Stimulated activated CD8-positive, alpha-beta memory T cell treated with anti-CD3 and anti-CD28 coated beads, Interleukin-4, amount 100 ng/mL, for 24 hours (primary cell): ENCODE results near the gene SMAP1.
"Not testable (repeated sequence)": the region's sequence is repeated elsewhere in the genome, so short reads cannot be mapped to it uniquely, and the experiment has no call there.

Experiments
- DNase-seq: peaks from one replicate; pipeline ENCODE4 v3.0.0-alpha.2; 2020; ENCODE audit warnings: low read depth

SMAP1 gene

DNA sequence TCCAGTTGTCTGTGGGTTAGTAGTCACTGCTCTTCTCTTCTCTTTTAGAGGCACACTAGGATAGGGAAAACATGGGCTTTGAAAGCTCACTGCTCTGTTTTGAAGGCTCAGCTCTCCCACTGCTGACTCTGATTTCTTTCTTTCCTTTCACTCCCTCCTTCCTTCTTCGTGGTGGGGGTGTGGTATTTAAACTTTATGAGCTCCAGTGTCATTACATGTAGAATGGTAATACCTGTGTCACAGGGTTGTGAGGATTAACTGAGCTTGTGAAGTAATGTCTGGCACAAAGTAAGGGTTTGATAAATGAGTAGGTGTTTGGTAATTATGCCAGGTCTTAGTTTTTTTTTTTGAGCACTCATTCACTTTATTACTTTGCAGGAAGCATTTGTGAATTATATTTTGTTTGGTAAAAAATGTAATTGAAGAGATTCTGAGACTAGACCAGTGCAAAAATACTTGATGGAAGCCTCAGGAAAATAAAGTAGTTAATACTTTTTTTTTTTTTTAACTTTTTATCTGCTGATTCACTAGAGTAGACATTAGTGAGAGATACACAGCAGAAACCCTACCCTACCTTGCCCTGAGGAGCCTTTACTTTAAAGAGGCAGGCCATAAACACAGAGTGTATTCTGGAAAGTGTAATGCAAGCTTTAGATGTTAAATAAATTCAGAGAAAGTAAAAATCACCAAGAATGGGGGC lies 17.3 kb downstream of the SMAP1 start:
- DNase-seq: no peak

DNA sequence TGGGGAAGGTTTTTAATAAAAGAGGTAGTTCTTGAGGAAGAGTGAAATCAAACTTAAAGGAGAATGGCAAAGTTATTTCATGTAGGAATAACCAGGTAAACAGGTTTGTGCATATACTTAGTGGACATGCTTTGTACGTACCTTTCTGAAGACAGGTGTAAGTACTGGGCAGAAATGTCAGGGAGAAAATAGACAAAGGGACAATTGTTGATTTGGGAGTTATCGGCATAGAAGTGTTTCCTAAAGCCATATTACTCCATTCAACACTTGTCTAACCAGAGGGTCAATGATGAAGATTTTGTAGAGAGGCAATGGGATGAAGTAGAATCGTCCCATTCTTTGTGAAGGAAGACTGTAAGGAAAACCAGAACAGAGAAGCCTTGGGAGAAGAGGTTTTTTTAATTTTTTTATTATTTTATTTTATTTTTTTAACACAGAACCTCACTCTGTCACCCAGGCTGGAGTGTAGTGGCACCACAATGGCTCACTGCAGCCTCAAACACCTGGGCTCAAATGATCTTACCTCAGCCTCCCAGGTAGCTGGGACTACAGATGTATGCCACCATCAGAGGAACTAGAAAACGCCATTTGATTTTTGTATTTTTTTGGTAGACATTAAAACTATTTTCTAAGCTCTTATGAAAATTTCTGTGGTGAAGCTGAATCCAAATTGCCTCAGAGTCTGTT lies 18.0 kb downstream of the SMAP1 start:
- no peak for DNase-seq

DNA sequence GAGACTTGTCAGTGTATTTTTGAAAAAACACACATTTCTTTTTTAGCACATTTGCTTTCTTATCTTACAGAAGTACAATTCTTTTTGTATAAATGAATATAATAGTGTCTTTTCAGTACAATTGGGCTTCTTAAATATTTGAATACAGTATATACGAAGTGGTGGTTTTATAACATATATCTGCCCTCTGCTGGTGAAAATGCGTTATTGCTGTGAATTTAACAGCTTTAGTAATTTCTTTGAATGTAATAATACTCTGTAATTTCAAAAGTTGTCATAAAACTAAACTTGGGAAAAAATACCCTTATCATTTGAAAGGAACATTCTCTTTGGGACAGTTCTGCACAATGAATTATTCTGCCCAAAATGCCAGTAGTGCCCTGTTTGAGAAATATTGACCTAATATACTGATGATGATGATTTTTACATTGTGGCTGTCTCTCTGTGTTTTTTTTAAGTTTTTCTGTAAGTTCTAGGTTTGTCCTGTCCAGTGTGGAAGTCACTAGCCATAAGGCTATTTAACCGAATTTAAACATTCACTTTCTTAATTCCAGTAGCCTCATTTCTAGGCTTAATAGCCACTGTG lies 19.0 kb downstream of the SMAP1 start:
- no peak for DNase-seq

DNA sequence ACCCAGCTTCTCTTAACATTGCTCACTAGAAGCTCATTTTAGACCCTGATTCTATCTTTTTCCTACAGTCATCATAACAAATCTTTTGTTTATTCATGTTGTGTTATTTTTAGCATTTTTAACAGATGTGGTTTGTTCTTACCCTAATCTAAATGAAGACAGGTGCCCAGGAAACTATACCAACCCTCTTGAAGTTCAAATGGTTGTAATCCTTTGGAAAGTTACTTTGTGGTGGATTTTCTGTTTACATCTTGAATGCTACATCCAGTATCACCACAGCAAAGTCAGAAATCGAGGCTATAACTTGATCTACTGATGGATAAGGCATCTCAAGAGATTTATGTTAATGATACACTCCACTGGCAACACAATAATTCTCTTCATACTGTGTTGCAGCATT lies 26.2 kb downstream of the SMAP1 start:
- DNase-seq: no peak

DNA sequence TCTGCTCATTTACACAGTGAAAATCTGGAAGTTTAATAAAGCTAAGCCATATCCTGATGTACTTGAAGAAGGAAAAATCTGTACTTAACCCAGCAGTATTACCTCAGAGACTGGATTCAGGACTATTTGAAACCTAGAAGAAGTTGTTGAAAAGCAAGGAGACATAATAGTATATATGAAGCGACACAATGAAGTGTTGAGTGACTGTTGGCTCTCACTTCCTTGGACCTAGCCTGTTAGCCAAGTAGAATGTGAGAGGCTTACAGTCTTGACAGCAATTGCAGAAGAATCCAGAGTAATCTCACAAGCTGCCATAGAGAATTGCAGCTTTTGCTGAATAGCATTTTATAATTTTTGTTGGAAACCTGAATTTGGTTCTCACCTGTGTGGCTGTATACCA lies 26.7 kb downstream of the SMAP1 start:
- no peak for DNase-seq

DNA sequence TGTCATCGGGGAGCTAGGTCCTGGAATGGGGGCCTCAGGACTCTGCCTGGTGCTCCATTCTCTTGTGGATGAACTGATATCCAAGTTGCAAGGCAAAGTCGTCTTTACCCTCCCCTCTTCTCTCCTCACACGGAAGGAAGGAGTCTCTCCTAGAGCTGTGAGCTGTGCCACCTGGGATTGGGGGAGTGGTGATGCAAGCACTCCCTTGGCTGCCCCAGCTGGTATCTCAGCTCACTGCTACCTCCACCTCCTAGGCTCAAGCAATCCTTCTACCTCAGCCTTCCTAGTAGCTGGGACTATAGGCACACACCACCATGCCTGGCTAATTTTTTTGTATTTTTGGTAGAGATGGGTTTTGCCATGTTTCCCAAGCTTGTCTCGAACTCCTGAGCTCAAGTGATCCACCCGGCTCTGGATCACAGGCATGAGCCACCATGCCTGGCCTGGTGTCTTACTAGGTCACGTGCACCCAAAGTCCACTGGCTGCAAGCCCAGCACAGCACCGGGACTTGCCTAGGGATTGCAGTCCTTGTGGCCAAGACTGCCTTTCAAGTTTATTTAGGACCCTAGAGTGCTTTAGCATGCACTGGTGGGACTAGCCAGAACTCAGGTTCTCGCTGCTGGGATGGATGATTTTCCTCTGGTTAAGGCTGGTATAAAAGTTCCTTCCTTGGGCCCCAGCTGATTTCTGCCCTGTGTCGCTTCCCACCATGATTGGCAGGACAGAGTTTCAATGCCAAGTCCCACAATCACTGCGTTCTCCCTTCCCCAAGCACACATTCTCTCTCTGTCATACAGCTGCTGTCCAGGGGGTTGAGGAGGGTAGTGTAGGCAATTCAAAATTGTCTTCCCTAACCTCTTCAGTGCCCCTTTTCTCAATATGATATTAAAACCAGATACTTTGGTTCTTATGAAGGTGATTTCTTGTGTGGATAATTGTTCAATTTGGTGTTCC lies 33.5 kb downstream of the SMAP1 start:
- no peak for DNase-seq

DNA sequence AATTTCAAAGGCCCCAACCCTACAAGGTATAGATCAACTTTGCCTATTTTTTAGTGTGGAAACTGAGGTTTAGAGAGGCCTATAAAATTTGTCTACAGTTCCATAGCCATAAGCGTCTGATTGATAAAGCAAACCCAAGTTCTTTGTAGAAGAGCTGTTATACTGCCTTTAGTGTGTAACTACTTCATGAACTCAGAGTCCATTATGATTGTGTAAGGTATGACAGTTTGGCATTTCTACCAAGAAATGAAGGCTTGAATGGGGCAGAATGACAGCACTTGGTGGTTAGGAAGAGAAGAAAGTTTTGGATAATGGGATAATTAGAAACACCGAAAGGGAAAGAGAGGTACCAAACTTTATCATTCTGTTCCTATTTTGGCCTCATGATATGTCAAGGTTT lies 38.1 kb downstream of the SMAP1 start:
- DNase-seq: no peak

DNA sequence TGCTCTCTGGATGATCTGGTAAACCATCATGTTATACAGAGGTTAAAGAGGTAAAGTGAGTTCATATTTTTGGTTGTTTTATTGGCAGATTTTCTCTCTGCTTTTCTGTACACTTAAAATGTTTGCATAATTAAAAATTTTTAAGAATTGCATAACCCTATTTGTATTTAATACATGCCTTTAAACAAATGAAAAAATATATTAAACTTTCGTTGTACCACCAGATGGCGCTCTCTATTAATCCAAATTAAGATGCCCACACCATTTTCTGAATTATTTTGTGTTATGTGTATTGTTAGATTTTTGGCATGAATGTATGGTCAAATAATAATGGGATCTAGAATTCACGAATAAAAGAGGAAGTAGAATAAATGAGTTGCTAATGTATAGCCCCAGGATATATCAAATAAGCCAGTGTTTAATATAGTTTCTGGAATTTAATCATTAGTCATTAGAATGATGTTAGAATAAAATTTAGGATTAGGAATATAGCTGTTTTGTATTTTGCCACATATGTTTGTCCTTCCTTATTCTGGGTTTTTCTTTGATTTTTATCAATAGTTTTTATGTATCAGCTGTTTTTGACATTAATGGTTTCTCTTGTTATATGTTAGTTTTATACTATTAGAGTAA lies 38.9 kb downstream of the SMAP1 start:
- DNase-seq: no peak

DNA sequence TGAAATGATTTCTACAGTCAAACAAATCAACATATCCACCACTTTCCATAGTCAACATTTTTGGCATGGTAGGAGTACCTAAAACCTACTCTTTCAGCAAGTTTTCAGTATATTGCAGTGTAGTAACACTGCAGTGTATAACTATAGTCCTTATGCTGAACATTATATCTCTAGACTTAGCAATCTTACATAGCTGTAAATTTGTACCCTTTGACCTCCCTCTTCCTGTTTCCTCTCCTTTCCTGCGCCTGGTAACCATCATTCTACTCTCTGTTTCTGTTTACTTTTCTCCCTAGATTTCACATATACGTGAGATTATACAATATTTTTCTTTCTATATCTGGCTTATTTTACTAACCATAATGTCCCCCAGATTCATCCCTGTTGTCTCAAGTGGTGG lies 40.2 kb downstream of the SMAP1 start:
- no peak for DNase-seq

DNA sequence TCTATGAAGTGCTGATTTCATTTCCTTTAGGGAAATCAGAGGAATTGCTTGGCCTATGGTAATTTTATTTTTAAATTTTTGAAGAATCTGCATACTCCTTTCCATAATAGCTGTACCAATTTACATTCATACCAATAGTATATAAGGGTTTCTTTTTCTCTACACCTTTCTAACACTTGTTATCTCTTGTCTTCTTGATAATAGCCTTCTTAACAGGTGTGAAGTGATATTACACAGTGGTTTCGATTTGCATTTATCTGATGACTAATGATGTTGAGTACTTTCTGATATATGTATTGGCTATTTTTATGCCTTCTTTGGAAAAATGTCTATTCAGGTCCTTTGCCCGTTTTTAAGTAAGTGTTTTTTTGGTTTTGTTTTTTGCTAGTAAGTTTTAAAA lies 40.8 kb downstream of the SMAP1 start:
- no peak for DNase-seq

DNA sequence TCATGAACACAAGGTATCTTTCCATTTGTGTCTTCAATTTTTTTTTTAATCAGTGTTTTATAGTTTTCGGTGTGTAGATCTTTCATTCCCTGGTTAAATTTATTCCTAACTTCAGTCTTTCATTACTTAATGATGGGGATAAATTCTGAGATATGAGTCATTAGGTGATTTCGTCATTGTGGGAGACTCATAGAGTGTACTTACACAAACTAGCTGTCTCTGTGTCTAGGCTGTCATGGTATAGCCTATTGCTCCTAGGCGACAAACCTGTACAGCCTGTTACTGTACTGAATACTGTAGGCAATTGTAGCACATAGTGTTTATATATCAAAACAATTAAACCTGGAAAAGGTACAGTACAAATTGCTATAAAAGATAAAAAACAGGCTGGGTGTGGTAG lies 42.1 kb downstream of the SMAP1 start:
- DNase-seq: no peak

DNA sequence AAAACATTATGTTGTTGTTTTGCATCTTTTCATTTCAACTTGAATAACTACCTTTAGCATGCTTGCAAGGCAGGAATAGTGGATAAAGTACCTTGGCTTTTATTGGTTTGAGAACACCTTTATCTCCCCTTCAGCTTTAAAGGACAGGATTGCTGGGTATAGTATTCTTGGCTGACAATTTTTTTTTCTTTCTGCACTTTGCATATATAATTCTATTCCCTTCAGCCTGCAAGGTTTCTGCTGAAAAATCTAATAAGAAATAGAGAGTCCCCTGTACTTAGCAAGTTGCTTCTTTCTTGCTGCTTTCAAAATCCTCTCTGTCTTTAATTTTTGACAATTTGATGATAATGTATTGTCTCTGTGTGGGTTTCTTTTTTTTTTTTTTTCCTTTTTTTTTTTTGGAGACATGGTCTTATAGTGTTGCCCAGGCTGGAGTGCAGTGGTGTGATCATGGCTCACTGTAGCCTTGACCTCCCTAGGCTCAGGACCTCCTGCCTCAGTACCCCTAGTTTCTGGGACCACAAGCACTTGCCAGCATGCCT lies 47.1 kb downstream of the SMAP1 start:
- no peak for DNase-seq

DNA sequence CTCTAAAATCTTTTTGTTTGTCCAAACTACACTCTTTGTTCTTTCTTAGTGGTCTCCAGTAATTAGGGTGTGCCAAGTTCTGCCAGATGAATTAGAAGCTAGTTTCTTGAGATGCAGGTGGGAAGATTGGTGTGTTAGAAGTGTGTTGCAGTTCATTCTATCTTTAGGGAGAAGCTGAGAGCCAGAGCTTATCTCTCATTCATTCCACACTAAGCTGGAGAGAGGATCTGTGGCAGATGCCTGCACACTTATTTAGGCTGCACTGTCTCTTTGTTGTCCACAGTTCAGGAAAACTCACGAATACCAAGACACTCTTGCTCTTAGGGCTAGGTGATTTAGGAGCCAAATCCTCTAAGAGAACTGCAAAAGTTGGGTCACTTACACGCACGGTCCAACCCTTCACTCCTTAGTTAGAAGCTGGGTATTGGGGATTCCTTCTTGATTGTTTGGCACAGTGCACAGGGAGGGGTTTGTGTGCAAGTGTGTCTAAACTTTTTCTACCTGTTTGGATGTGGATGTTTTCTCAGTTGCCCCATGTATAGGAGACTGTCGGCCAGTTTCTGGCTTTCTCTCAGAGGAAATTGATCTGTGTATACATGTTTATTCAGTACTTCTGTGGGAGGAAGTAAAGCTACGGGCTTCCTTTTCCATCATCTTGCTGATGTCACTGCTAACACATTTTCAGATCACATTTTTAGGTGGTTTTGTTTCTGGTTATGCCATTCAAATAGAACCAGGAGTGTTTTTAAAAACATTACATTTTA lies 49.5 kb downstream of the SMAP1 start:
- DNase-seq: no peak

DNA sequence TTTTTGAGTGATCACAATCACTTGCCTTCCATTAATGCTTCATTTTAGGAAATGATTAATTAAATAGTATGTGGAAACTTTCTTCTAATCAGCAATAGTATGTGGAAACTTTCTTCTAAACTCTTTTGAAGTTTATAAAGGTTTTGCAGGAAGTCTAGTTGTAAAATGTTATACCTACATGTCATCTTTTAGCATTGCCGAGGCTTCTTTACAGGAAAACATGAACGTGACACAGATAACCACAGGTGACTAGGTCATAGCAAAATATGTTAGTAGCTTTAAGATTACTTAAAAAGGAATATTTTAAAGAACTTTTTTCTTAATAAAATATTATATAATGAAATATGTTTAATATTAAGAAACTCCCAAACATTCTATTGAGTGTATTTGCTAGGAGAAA lies 56.8 kb downstream of the SMAP1 start:
- no peak for DNase-seq

DNA sequence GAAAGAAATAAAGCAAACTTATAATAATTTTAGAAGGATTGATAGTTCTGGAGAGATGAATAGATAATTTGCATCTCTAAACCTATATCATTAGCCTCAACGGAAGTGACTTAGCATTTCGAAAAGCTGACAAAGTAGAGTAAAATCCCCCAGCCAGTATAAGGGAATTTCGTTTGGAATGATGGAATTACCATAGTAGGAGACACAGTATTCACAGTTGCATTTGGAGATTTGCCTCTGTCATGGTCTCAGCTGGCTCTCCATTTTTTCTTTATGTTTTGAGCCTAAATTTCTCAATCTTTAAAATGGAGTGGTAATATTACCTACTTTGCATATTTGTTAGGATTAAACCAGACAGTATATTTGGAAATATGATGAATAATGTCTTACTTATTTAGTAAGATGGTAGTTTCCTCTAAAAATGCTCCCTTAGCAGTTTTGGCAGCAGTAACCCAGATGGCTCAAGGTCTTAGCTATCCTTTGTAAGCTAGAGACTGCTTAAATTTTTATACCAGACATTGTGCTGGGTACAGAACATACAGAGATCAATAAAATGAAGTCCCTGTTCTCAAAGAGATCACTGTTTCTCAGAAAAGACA lies 58.2 kb downstream of the SMAP1 start:
- DNase-seq: no peak

DNA sequence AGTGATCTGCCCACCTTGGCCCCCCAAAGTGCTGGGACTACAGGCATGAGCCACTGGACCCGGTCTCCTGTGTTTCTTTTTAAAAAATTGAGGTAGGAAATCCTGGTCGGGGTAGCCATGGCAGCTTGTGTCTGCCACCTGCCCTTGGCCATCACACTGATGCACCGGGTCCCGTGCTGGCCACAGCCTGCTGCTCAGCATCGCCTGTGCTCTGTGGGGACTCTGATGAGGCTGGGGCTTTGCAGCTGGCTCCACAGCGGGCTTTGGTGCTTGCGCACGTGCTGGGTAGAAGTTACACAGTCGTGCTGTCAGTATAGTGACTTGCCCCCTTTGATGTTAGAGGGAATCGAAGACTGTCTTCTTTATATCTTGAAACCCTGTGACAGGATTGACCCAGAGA lies 66.7 kb downstream of the SMAP1 start:
- DNase-seq: no peak

DNA sequence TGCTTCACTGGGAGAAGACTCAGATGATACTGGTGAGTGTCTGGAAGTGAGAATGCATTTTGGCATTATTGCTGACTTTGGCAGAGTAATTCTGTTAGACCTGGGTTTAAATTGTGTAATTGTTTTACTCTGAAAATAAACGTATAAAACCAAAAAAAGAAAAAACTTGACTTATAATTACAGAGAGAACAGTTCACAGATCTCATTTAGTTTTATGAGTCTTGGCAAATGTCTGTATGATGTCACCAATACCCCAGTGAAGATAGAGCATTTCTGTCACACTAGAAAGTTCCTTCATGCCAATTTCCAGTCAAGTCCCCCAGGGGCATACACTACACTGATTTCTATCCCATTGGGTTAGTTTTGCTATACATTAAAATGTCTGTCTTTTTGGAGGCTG lies 67.3 kb downstream of the SMAP1 start:
- no peak for DNase-seq

DNA sequence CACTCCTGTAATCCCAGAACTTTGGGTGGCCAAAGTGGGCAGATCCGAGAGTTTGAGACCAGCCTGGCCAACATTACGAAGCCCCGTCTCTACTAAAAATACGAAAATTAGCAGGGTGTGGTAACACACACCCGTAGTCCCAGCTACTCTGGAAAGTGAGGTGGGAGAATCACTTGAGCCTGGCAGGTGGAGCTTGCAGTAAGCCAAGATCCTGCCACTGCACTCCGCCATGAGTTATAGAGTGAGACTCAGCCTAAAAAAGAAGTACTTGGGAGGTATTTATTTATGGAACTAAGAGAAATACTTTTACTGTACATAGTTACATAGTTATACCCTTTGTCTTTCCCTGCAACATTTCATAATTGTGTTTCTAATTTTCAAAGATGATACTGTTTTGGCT lies 67.8 kb downstream of the SMAP1 start:
- no peak for DNase-seq

DNA sequence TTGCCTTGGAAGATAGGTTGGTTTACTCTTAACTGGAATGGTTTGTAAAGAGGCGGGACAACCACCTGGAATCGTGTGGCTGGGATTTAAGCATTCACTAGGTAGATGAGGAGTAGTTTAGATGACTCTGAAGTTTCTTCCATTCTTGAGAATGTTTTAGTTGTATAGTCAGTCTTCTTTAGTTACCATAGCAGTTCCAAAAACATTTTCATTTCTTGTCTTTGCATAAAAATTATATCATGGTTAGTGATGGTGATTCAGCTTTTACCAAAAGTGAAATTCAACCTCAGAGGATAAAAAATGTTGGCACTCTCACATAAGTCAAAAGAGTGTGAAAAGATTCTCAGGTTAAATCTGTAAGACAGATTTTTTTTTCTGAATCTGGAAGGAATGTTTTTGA lies 70.3 kb downstream of the SMAP1 start:
- no peak for DNase-seq

DNA sequence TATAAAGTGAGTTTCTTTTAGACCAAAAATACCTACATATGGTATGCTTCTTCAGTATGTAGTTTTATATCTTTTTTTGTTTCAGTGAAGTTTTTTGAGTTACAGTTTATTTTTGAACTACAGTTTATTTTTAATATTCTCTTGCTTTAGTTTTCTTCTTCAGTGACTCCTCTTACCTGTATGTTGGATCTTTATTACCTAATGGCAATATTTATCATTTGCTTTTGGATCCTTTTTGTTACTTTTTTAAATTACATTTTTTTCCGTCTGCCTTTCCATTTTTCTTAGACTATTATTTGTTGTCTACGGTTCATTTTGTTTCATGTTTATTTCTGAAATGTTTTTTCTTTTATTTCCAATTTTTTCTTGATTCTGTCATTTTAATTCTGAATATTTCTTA lies 71.9 kb downstream of the SMAP1 start:
- no peak for DNase-seq

DNA sequence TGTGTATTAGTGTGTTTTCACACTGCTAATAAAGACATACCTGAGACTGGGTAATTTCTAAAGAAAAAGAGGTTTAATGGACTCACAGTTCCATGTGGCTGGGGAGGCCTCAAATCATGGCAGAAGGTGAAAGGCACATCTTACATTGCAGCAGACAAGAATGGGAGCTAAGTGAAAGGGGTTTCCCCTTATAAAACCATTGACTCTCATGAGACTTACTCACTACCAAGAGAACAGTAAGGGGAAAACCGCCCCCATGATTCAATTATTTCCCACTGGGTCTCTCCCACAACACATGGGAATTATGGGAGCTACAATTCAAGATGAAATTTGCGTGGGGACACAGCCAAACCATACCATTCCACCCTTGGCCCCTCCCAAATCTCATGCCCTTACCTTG lies 73.1 kb downstream of the SMAP1 start:
- DNase-seq: not testable (repeated sequence)
